DMS114 treated with DMSO at 0.1 percent for 48 hours (cell line): ENCODE measurements around the gene OAS3.
A peak's percentile ranks its signal among the peaks of the same experiment; 100 is the strongest.
"Not testable (repeated sequence)": the region's sequence is repeated elsewhere in the genome, so short reads cannot be mapped to it uniquely, and the experiment has no call there.

Source experiments
- DNase-seq: peaks from one replicate; lab custom pipeline; 2025; ENCODE audit not compliant: unreplicated experiment; lab: John Stamatoyannopoulos, UW

Gene OAS3

DNA sequence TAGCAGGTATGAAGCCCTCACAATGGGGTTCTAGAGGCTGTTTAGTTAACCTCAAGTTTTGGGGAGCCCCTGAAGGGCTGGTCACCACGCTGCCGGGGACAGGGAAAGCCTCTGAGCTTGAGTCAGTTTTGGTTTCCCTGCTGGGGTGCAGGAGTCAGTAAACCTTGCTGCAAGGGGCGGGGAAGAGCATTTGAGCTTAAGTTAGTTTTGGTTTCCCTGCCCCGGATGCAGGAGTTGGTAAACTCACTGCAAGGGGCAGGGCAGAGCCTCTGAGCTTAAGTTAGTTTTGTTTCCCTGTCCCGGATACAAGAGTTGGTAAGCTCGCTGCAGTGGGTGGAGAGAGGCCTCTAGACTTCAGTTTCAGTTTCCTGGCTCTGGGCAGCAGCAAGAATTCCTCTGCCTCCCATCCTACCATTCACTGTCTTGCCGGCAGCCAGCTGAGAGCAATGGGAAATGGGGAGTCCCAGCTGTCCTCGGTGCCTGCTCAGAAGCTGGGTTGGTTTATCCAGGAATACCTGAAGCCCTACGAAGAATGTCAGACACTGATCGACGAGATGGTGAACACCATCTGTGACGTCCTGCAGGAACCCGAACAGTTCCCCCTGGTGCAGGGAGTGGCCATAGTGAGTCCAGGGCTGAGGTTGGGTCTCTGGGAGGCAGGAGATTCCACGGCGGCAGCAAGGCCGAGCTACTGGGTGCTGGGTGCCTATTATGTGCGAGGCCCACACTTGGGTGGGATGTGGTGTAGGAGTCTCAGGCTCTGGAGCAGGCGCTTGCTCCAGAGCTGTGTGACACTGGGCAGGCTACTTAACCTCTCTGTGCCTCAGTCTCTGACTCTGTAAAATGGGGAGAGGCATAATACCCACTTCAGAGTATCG, 40.1 kb downstream of the OAS3 start, which contains the start of gene OAS2:
OAS2 (plus strand) TSS at position 357 of the 878 bp plus-strand sequence; CDS start at position 447, 90 bp downstream.
- no peak for DNase-seq

DNA sequence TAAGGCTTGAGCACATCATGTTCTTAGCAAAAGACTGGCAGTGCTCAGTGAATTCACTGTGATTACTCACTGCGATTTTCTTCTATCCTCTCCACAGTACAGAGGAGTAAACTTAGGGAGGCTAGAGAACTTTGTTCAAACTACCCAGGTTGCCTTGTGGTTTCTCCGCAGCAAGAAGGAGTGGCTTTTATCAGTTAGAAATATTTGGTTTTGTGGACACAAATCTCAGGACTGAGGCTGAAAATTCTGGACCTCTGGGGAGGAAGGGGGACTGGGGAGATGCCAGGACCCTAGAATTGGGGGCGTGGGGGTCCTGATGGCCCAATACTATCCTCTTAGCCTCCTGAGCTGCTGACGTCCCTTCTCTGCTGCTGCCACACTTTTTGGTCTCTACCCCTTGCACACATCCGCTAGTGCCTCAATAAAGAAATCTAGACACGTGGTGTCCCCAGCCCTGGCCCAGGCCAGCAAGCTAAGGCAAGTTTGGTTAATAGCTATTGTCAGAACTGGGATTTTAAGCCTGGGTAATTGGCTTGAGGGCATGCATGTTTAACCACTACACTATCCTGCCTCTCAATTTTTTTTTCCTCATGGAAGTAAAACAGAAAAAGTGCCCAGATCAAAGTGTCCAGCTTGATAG, 40.9 kb downstream of the OAS3 start:
- DNase-seq: no peak

DNA sequence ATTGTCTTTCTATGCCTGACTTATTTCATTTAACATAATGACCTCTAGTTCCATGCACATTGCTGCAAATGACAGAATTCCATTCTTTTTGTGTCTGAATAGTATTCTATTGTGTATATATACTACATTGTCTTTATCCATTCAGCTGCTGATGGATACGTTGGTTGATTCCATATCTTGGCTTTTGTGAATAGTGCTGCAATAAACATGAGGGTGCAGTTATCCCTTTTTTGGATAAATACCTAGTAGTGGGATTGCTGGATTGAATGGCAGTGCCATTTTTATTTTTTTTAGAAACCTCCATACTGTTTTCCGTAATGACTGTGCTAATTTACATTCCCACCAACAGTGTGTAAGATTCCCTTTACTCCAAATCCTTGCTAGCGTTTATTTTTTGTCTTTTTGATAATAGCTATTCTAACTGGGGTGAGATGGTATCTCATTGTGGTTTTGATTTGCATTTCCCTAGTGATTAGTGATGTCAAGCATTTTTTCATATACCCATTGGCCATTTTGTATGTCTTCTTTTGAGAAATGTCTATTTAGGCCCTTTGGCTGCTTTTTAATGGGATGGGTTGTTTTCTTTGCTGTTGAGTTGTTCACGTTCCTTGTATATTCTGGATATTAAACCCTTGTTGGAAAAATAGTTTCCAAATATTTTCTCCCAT, 42.4 kb downstream of the OAS3 start:
- no peak for DNase-seq

DNA sequence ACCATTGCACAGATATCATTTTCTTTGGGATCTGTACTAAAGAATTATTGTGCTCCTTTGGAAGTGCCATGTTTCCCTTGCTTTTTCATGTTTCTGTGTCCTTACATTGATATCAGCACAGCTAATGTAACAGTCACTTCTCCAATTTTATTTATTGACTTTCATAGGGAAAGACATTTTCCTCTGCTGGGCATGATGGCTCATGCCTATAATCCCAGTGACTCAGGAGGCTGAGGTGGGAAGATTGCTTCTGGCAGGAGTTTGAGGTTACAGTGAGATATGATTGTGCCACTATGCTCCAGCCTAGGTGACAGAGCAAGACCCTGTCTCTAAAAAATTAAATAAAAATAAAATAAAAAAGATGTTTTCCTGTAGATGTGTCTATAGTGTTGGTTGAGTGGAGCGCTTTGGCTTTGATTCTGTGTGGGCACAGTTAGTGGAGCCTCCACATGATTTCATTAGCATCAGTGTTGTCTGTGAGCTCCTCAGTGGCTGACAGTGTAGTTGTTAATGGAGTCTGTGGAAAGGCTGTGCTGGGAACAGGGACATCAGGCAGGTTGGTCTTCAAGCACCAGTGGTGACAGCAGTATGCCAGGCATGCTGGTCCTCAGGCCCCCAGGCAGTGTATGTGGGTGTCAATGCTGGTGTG, 47.5 kb downstream of the OAS3 start:
- DNase-seq: no peak

DNA sequence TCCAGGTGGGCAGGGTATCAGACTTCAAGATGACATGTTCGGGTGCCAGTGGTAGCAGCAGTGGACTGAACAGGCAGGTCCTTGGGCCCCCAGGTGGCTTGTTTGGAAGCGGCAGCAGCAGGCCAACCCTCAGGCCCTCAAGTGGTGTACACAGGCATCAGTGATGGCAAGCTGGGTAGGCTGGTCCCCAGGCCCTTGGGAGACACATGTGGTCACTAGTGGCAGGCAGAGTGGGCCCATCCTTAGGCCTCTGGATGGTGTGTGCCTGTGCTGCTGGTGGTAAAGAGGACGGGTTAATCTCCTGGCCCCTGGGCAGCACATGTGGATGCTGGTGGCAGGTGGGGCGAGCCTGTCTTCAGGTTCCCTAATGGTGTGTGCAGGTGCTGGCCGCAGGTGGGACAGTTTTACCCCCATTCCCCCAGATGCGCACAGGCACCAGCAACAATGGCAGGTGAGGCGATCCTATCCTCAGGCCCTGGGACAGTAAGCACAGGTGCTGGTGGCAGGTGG, 48.1 kb downstream of the OAS3 start:
- DNase-seq: no peak

DNA sequence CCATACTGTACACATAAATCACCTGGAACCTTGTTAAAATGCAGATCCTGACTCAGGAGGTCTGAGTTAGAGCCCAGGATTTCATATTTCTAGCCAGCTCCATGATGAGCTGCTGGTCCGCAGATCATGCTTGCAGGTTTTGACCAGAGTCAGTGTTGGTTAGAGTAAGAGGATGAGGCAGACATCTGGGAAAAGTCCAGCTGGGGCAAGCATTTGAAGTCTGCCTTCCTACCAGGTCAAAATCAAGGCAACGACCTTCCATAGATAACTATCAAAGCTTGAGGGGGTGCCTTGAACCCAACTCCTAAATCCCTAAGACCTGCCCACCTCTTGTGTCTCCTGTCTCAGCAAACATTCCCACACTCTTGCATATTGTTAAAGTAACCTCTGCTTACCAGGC, 49.3 kb downstream of the OAS3 start:
- no peak for DNase-seq

DNA sequence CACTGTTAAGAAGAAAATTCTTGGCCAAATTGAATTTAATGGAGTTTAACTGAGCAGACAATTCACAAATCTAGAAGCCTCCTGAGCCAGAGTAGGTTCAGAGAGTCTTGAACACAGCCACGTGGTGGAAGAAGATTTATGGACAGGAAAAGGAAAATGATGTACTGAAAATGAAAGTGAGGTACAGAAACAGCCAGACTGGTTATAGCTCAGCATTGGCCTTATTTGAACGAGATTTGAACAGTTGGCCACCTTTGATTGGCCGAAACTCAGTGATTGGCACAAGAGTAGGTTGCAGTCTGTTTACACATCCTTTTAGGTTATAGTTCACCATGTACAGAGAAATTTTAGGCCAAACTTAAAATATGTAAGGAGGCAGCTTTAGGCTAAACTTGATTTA, 50.0 kb downstream of the OAS3 start:
- no peak for DNase-seq

DNA sequence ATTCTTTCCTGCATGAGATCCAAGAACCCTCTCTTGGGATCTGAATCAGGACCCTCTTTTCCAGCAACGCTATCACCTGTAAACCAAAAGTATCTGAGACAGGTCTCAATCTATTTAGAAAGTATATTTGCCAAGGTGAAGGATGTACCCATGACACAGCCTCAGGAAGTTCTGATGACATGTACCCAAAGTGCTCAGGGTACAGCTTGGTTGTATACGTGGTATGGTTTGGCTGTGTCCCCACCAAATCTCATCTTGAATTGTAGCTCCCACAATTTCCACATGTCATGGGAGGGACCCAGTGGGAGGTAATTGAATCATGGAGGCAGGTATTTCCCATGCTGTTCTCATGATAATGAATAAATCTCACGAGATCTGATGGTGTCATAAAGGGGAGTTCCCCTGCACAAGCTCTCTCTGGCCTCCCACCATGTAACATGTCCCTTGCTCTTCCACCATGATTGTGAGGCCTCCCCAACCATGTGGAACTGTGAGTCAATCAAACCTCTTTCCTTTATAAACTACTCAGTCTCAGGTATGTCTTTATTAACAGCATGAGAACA, 50.6 kb downstream of the OAS3 start:
- DNase-seq: not testable (repeated sequence)

DNA sequence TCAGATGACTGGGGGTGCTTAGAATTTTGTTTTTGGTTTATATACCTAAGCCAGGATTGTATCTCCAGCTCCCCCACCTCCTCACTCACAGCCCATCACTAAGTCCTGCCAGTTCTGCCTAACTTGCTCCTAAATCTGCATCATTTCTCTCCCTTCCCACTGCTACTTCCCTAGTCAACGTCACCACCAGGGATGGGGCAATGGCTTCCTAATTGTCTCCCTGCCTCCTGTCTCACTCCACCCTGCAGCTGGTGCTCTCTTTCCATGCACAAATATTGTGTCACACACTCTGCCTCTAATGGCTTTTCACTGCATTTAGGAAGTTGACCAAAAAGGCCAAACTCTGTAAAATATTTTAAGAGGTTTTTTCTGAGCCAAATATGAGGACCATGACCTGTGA, 51.5 kb downstream of the OAS3 start:
- no peak for DNase-seq

DNA sequence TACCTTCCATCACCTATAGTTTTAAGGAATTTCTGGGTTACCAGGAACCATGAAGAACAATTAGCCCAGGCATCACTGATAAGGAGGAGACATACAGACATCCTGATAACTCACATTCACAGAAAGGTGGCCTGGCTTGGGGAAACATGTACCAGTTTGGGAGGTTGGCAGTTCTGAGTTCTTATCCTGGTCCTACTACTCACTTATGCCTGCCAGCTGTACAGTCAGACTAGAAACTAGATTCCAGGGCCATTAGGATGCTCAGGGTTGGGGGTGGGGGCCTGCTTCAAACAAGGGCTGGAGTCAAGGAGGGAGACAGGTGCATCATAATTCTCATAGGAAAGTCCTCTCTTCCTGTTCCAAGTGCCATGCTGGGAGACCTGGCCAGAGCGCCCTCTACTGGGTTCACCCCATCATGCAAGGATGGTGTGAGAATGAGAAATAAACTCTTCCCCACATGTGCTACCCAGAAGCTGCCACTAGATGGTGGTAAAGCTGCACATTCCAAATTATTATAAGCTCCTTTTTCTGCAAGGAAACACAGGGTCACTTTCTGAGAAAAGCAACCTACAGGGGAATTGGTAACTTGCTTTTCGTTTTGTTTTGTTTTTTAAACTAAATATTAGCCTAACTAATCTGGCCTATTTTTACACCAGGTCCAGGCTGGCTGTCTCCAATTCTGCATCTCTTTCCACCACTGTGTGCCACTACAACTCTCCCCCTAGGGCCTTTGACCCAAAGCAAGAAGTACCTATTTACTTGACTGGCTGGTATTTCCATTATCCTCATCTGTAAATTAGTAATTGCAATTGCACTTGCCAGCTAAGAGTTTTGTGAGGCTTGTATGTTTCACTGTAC, 54.5 kb downstream of the OAS3 start:
- DNase-seq: peak; percentile 55

DNA sequence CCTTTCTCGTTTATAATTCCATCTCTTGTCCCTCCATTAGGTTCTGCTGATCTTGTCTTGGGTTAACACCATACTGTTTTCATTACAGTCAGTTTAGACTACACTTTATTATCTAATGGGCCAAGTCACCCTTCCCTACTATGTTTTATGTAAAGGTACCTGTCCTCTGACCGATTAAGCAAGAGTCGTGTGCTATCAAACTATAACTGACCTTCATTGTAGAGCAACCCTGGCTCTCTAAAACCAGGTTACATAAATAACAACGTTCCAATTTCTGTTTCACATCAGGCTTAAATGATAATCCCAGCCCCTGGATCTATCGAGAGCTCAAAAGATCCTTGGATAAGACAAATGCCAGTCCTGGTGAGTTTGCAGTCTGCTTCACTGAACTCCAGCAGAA, 56.7 kb downstream of the OAS3 start:
- no peak for DNase-seq

DNA sequence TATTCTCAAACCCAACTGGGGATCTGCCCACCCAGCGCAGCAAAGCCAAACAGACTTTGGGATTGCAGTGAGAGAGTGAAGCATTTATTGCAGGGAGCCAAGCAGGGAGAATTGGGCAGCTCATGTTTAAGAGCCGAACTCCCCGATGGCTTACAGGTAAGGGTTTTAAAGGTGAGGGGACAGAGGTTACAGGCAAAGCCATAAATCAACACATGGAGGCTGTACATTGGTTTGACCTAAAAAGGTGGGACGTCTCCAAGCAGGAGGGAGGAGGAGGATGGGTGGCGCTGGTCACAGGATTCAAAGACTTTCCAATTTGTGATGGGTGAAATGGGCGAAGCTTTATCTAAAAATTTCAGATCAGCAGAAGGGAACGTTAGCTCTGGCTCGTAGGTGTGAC, 58.2 kb downstream of the OAS3 start:
- no peak for DNase-seq

DNA sequence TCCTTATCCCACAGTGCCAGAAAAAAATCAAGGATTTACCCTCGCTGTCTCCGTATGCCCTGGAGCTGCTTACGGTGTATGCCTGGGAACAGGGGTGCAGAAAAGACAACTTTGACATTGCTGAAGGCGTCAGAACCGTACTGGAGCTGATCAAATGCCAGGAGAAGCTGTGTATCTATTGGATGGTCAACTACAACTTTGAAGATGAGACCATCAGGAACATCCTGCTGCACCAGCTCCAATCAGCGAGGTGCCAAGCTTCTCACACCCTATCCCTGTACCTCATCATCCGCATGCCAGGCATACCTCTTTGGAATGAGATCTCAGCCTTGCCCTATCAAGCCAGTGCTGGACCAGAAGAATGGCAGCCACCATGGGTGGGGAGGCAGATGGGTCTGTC, 59.2 kb downstream of the OAS3 start:
- DNase-seq: no peak

DNA sequence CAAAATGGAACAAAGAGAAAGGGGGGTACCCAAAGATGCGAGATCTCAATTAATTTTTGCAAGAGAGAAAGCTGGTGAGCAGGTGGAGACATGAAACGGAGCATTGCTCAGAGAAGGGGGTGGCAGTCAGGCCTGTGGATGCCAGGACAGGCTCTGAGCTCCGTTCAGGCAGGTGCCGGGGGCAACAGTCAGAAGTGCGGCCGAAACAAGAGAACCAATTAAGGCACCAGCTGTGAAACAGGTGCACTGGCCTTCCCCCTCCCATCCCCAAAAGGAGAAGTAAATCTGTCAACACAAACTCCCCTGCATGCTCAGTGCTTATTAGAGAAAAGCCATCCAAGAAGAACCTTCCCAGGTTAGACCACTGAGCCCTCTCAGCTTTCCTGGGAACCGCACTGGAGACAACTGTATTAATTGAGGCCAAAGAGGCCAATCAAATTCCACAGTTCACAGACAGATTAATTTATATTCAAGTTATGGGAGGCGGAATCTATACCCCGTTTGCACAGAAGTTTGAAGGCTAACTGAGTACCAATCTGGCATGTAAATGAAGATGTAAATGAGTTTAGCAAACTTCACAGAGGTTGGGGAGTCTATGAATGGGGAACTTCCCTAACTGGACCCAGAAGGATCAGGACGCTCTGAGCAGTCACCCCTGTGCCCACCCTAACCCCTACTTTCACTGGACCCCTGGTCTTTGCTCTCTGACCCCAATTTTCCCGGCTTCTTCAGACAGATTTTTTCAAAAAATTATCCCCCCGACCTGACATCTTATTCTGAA, 60.9 kb downstream of the OAS3 start:
- no peak for DNase-seq

DNA sequence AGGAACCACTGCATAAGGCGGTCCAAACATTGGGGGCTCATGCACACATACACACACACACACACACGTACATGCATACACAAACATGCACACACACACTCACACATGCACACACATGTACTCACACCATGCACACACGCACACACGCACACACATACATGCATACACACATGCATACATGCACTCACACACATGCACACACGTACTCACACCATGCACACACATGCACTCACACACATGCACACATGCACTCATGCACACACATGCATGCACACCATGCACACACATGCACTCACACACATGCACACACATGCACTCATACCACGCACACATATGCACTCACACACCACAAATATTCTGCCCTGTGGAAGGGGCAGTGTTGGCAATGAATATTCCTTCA, 62.2 kb downstream of the OAS3 start:
- DNase-seq: no peak

DNA sequence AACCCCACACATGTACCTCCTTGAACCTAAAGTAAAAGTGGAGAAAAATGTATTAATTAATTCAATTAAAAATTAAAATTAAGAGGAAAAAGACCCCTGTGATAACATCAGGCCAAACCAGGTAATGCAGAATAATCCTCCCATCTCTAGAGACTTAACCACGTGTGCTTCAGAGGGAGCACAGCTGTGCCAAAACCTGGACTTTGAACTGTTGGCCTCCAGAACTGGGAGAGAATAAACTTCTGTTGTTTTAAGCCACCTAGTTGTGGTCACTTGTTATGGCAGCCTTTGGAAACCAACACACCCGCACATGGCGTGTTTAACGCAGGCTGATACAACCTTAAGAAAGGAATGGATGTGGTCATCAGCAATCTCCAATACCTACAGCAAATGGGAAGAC, 63.9 kb downstream of the OAS3 start:
- DNase-seq: no peak

DNA sequence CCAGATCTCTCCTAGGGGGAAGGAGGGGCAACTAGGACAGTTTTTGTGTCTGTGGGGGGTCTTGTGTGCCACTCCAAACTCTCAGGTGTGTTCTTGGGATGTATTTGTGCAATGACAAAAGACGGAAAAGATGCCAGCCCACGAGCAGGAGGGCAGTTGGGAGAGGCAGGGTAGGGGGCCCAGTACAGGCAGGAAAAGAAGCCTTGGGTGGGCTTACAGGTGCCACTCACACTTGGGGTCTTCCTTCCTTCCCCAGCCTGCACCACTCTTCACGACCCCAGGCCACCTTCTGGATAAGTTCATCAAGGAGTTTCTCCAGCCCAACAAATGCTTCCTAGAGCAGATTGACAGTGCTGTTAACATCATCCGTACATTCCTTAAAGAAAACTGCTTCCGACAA, 64.4 kb downstream of the OAS3 start:
- DNase-seq: no peak

DNA sequence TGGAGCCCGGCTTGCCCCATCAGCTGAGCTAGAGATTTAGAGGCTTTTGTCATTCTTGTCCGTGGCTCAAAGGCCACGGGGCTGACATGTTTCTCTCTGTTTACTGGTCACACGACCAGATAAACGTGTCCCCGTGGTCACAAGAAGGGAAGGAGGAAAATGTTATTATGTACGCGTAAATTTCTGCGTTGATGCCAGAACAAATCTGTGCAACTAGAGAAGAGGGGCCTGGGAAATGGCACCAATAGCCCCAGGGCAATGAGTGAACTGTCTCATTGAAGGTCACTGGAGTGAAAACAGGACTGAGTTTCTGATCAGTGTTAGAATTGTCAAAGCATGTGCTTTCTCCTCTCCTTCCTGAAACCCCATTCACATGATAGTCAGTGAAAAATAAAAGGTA, 65.4 kb downstream of the OAS3 start:
- no peak for DNase-seq

DNA sequence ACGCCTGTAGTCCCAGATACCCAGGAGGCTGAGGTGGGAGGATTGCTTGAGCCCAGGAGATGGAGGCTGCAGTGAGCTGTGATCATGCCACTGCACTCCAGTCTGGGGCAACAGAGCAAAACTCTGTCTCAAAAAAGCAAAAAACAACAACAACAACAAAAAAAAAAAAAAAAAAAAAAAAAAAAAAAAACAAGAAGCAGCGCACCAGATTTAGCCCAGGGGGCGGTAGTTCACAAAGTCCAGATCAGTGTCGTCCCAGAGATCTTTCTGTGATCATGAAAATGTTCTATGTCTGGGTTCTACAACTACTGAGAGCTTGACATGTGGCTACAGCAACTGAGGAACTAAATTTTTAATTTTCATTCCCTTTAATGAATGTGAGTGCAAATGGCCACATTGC, 67.5 kb downstream of the OAS3 start:
- DNase-seq: peak; percentile 10
